WI38 (cell line): ENCODE measurements around the gene AMER2.

Experiments used
- H3K4me3 ChIP-seq: 2 replicates; pipeline ENCODE4 v1.5.1; 2011; ENCODE audit warnings: low read depth, mild to moderate bottlenecking, control low read depth, low read length
- CTCF ChIP-seq: IDR thresholded peaks from 2 replicates; pipeline ENCODE4 v1.5.1; 2012; ENCODE audit warnings: low read depth, mild to moderate bottlenecking, control low read depth, low read length

The AMER2 gene

GRCh38 chr13:25175431-25175830 is 3.3 kb upstream of the AMER2 start:
- no peak for TF ChIP-seq CTCF
- no peak overlapping the region for H3K4me3 ChIP-seq

GRCh38 chr13:25175026-25175425 is 2.9 kb upstream of the AMER2 start:
- no peak for TF ChIP-seq CTCF
- no peak overlapping the region for H3K4me3 ChIP-seq

GRCh38 chr13:25174304-25174703 is 2.2 kb upstream of the AMER2 start:
- no peak overlapping the region for H3K4me3 ChIP-seq
- TF ChIP-seq CTCF: no peak

- H3K4me3 ChIP-seq: no peak overlapping the region
- no peak for TF ChIP-seq CTCF
Observed at GRCh38 chr13:25172303-25172630, 179 bp upstream of the AMER2 start.

- TF ChIP-seq CTCF: no peak
- 0 out of 2 replicates have a peak overlapping the region, but pooled peaks have one; percentile 20 for H3K4me3 ChIP-seq
Observed at GRCh38 chr13:25171170-25171516, 945 bp downstream of the AMER2 start.

GRCh38 chr13:25170554-25171111 is 1.5 kb downstream of the AMER2 start:
- no peak for TF ChIP-seq CTCF

GRCh38 chr13:25169951-25170553 is 2.0 kb downstream of the AMER2 start:
- H3K4me3 ChIP-seq: no peak overlapping the region
- TF ChIP-seq CTCF: no peak

More at GRCh38 chr13:25170554-25171111, 1.5 kb downstream of the AMER2 start:
- H3K4me3 ChIP-seq: no peak overlapping the region
